C4-2B (cell line): ENCODE results near the gene AGPAT4.
"Not testable (repeated sequence)": the region's sequence is repeated elsewhere in the genome, so short reads cannot be mapped to it uniquely, and the experiment has no call there.

Source experiments
- CTCF ChIP-seq: fragments of 450-650 bp; conservative IDR thresholded peaks from 2 replicates; pipeline ENCODE4 v1.5.1; 2017; ENCODE audit warnings: mild to moderate bottlenecking
- ZFX ChIP-seq: fragments of 450-650 bp; IDR thresholded peaks from 2 replicates; pipeline ENCODE4 v1.6.1; 2017

- not testable (repeated sequence) for TF ChIP-seq CTCF, ZFX
Observed at GRCh38 chr6:161313475-161313874, 39.6 kb upstream of the AGPAT4 start.
